Neural progenitor cell (in vitro differentiated cells): ENCODE data around the gene RYR3. TPM values are rescaled to one million over a fixed set of nuclear protein-coding genes. Genes with fewer than 3 reads are reported as not detected.

Experiments
- DNase-seq: peaks from one replicate; pipeline ENCODE4 v3.0.0-alpha.2; 2016; ENCODE audit warnings: low spot score
- H2AFZ ChIP-seq: fragments of 200-600 bp; sonication (generic); replicated peaks from 2 replicates; pipeline ENCODE4 v1.6.1; 2016; ENCODE audit warnings: antibody characterized with exemption
- H3F3A ChIP-seq: fragments of 200-600 bp; sonication (generic); 2 replicates; pipeline ENCODE4 v1.6.1; 2016; ENCODE audit warnings: antibody characterized with exemption, low read depth
- H3K27ac ChIP-seq: fragments of 200-600 bp; sonication (generic); 2 replicates; pipeline ENCODE4 v1.5.1; 2016; ENCODE audit warnings: mild to moderate bottlenecking
- H3K27me3 ChIP-seq: fragments of 200-600 bp; sonication (generic); 2 replicates; pipeline ENCODE4 v1.6.1; 2016; ENCODE audit warnings: mild to moderate bottlenecking, moderate library complexity
- H3K36me3 ChIP-seq: fragments of 200-600 bp; sonication (generic); 2 replicates; pipeline ENCODE4 v1.5.1; 2016
- H3K4me1 ChIP-seq: fragments of 200-600 bp; sonication (generic); 2 replicates; pipeline ENCODE4 v1.6.1; 2016; ENCODE audit warnings: mixed run types
- H3K4me2 ChIP-seq: fragments of 200-600 bp; sonication (generic); 2 replicates; pipeline ENCODE4 v1.6.1; 2016
- H3K4me3 ChIP-seq: fragments of 200-600 bp; sonication (generic); 2 replicates; pipeline ENCODE4 v1.5.1; 2016
- H3K79me2 ChIP-seq: fragments of 200-600 bp; sonication (generic); 2 replicates; pipeline ENCODE4 v1.6.1; 2016; ENCODE audit warnings: low read depth
- H3K9ac ChIP-seq: fragments of 200-600 bp; sonication (generic); 2 replicates; pipeline ENCODE4 v1.6.1; 2016
- H3K9me3 ChIP-seq: fragments of 200-600 bp; sonication (generic); 2 replicates; pipeline ENCODE4 v1.5.1; 2016; ENCODE audit warnings: low read depth
- H4K20me1 ChIP-seq: fragments of 200-600 bp; sonication (generic); 2 replicates; pipeline ENCODE4 v1.6.1; 2016; ENCODE audit warnings: low read depth
- H3K27ac Mint-ChIP-seq: 3 replicates; pipeline ENCODE4 v1.8.0; 2021; ENCODE audit warnings: mixed read lengths
- H3K27me3 Mint-ChIP-seq: 2 replicates; pipeline ENCODE4 v1.8.0; 2022; ENCODE audit warnings: low read depth, mild to moderate bottlenecking, inconsistent platforms, moderate library complexity, mixed read lengths; ENCODE audit not compliant: insufficient read depth
- H3K36me3 Mint-ChIP-seq: 3 replicates; pipeline ENCODE4 v1.8.0; 2021; ENCODE audit warnings: mixed read lengths
- H3K4me1 Mint-ChIP-seq: 3 replicates; pipeline ENCODE4 v1.8.0; 2021; ENCODE audit warnings: mixed read lengths
- H3K4me3 Mint-ChIP-seq: 3 replicates; pipeline ENCODE4 v1.8.0; 2021; ENCODE audit warnings: mild to moderate bottlenecking, moderate library complexity, mixed read lengths
- H3K9me3 Mint-ChIP-seq: 3 replicates; pipeline ENCODE4 v1.8.0; 2020; ENCODE audit warnings: mixed read lengths
- EZH2 ChIP-seq: fragments of 200-600 bp; sonication (generic); IDR thresholded peaks from 2 replicates; pipeline ENCODE4 v1.6.1; 2017; ENCODE audit warnings: antibody characterized with exemption, mild to moderate bottlenecking, moderate library complexity
- EZH2phosphoT487 ChIP-seq: fragments of 200-600 bp; sonication (generic); IDR thresholded peaks from 2 replicates; pipeline ENCODE4 v1.6.1; 2017; ENCODE audit warnings: antibody characterized with exemption
- total RNA-seq: library from RNA; depleted of rRNA; stranded (reverse); fragments of >200 nt; gene quantifications from 2 replicates; pipeline ENCODE4 v1.2.3, GENCODE V29; 2015; ENCODE audit warnings: low replicate concordance
- TF ChIP-seq, protein P1 (sequence below): fragments of 200-600 bp; sonication (generic); IDR thresholded peaks from 2 replicates; pipeline ENCODE4 v1.5.1; 2017; ENCODE audit warnings: antibody characterized with exemption, mild to moderate bottlenecking

RYR3 gene
- total RNA-seq, 1 donor from 2014 or later = 2.1 TPM

- no peaks in the 10 kb centered on the region for H3F3A ChIP-seq
- no peaks in the 10 kb centered on the region for H3K9me3 ChIP-seq
- no peaks in the 10 kb centered on the region for H3K4me1 ChIP-seq
- Mint-ChIP-seq H3K4me1 (peaks cover 3% of the 10 kb centered on the region), H3K36me3 (no peaks in the 10 kb centered on the region), H3K9me3 (no peaks in the 10 kb centered on the region), H3K4me3 (no peak overlapping the region), H3K27me3 (peaks cover 2% of the 10 kb centered on the region), H3K27ac (no peak overlapping the region)
- H3K27me3 ChIP-seq = no peaks in the 10 kb centered on the region
- no peak overlapping the region for H3K4me2 ChIP-seq
- no peak for DNase-seq
- no peaks in the 10 kb centered on the region for H3K79me2 ChIP-seq
- no peak overlapping the region for H2AFZ ChIP-seq
- no peak overlapping the region for H3K9ac ChIP-seq
- H3K36me3 ChIP-seq = no peaks in the 10 kb centered on the region
- H3K4me3 ChIP-seq = no peak overlapping the region
- TF ChIP-seq EZH2 = no peak
- TF ChIP-seq EZH2phosphoT487 = no peak
- TF ChIP-seq, protein P1, sequence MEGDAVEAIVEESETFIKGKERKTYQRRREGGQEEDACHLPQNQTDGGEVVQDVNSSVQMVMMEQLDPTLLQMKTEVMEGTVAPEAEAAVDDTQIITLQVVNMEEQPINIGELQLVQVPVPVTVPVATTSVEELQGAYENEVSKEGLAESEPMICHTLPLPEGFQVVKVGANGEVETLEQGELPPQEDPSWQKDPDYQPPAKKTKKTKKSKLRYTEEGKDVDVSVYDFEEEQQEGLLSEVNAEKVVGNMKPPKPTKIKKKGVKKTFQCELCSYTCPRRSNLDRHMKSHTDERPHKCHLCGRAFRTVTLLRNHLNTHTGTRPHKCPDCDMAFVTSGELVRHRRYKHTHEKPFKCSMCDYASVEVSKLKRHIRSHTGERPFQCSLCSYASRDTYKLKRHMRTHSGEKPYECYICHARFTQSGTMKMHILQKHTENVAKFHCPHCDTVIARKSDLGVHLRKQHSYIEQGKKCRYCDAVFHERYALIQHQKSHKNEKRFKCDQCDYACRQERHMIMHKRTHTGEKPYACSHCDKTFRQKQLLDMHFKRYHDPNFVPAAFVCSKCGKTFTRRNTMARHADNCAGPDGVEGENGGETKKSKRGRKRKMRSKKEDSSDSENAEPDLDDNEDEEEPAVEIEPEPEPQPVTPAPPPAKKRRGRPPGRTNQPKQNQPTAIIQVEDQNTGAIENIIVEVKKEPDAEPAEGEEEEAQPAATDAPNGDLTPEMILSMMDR = no peak
- no peaks in the 10 kb centered on the region for H4K20me1 ChIP-seq
- H3K27ac ChIP-seq = no peak overlapping the region
Measured at GRCh38 chr15:33454346-33454745, 143.6 kb downstream of the RYR3 start.

GRCh38 chr15:33454996-33455395, 144.2 kb downstream of the RYR3 start:
- no peak overlapping the region for H3K27ac Mint-ChIP-seq
- H3K27ac ChIP-seq = no peak overlapping the region
- no peaks in the 10 kb centered on the region for H3K4me1 ChIP-seq
- H3F3A ChIP-seq = no peaks in the 10 kb centered on the region
- H3K36me3 ChIP-seq = no peaks in the 10 kb centered on the region
- no peak for TF ChIP-seq EZH2phosphoT487
- TF ChIP-seq, protein P1 = no peak
- no peak for TF ChIP-seq EZH2
- DNase-seq = no peak
- H2AFZ ChIP-seq = no peak overlapping the region
- H3K9ac ChIP-seq = no peak overlapping the region
- H3K27me3 Mint-ChIP-seq = no peaks in the 10 kb centered on the region
- no peaks in the 10 kb centered on the region for H3K9me3 ChIP-seq
- H3K4me2 ChIP-seq = no peak overlapping the region
- no peaks in the 10 kb centered on the region for H4K20me1 ChIP-seq
- H3K4me3 ChIP-seq = no peak overlapping the region
- H3K4me3 Mint-ChIP-seq = no peak overlapping the region
- no peaks in the 10 kb centered on the region for H3K79me2 ChIP-seq
- H3K4me1 Mint-ChIP-seq = peaks cover 3% of the 10 kb centered on the region
- no peaks in the 10 kb centered on the region for H3K27me3 ChIP-seq
- H3K9me3 Mint-ChIP-seq = no peaks in the 10 kb centered on the region
- H3K36me3 Mint-ChIP-seq = no peaks in the 10 kb centered on the region

DNA sequence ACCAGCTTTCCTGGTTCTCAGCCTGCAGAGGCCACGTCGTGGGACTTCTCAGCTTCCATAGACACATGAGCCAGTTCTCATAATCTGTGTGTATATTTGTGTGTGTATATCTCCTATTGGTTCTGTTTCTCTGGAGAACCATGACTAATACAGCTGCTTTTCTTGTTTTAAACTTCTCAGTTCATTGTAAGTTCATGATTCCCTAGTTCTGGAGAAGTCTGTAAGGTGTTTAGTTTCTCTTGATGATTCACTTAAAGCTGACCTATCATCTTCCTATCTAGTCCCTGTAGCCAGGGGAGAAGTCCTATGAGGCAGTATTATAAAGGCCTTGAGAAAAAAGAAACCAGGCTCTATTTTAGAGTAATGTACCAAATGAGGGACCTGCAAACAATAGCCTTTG, 147.7 kb downstream of the RYR3 start:
- Mint-ChIP-seq H3K9me3 (no peaks in the 10 kb centered on the region), H3K36me3 (no peaks in the 10 kb centered on the region), H3K27ac (no peak overlapping the region), H3K27me3 (peaks cover 3% of the 10 kb centered on the region), H3K4me1 (peaks cover 3% of the 10 kb centered on the region), H3K4me3 (no peak overlapping the region)
- Histone ChIP-seq H3K9me3 (no peaks in the 10 kb centered on the region), H3K4me1 (no peaks in the 10 kb centered on the region), H3K9ac (no peak overlapping the region), H3K79me2 (no peaks in the 10 kb centered on the region), H3K4me2 (no peak overlapping the region), H3K27me3 (no peaks in the 10 kb centered on the region), H2AFZ (no peak overlapping the region), H3K36me3 (no peaks in the 10 kb centered on the region), H3K27ac (no peak overlapping the region), H3K4me3 (no peak overlapping the region), H3F3A (no peaks in the 10 kb centered on the region), H4K20me1 (no peaks in the 10 kb centered on the region)
- DNase-seq = no peak
- TF ChIP-seq, protein P1 = no peak
- TF ChIP-seq EZH2 (no peak), EZH2phosphoT487 (no peak)
